NCI-H69 (cell line): ENCODE results near the gene ADAT3.

ENCODE experiments used
- DNase-seq: peaks from one replicate; lab custom pipeline; 2025; lab: John Stamatoyannopoulos, UW

Gene ADAT3

DNA sequence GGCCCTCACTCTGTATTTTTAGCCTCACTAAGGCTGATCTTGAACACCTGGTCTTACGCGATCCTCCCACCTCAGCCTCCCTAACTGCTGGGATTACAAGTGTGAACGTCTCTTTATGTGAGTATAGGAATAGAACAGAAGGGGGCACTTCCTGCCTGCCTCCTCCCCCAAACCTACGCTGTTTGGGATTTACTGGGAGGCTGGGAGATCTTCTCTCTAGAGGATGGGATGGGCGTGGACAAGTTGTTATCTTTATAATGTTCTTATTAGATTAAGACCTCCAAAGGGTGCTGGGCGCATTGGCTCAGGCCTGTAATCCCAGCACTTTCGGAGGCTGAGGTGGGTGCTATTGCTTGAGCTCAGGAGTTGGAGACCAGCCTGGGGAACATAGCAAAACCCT is 32.9 kb downstream of the ADAT3 start:
- DNase-seq = no peak

DNA sequence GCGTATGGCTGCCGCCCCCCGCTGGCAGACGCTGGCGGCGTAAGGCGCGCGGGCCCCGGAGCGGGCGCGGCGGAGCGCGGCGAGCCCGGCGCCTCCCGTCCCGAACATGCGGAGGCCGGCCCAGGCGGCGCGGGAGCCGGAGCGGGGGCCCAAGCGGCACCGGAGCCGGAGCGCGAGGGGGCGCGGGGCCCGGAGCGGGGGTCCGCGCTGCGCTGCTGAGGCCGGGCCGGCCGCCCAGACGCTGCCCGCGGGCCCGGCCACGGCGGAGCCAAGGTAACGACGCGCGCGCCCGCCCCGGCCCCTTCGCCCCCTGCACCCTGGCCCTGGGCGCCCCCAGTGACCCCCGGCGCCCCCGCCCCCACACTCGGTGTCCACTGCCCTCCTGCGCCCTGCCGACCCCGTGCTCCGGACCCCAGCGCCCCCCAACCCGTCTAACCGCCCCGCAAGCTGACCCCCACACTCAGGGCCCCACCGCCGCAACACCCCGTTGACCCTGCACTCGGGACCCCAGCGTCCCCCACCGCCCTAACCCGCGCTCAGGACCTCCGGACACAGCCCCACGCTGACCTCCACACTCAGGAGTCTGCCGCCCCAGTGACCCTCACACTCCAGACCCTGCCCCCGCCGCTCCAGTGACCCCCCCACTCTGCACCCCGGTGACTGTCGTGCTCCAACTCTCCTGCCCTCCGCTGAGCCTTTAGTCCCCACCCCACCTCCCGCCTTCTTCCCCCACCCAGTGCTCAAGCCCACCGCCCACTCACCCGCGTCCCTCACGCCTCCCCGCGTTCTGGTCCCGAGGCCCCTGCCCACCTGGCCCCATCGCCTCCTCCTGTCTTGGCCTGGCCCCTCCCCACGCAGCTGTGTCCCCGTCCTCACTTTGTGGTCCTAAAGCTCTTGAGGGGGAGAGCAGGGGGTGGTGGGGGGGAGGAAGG is 36.2 kb downstream of the ADAT3 start, which contains the start of gene CSNK1G2:
Gene CSNK1G2 (plus strand): TSS at position 27 of the 932 bp plus-strand sequence. CDS start 28,601 bp downstream, outside the sequence.
- DNase-seq = no peak

DNA sequence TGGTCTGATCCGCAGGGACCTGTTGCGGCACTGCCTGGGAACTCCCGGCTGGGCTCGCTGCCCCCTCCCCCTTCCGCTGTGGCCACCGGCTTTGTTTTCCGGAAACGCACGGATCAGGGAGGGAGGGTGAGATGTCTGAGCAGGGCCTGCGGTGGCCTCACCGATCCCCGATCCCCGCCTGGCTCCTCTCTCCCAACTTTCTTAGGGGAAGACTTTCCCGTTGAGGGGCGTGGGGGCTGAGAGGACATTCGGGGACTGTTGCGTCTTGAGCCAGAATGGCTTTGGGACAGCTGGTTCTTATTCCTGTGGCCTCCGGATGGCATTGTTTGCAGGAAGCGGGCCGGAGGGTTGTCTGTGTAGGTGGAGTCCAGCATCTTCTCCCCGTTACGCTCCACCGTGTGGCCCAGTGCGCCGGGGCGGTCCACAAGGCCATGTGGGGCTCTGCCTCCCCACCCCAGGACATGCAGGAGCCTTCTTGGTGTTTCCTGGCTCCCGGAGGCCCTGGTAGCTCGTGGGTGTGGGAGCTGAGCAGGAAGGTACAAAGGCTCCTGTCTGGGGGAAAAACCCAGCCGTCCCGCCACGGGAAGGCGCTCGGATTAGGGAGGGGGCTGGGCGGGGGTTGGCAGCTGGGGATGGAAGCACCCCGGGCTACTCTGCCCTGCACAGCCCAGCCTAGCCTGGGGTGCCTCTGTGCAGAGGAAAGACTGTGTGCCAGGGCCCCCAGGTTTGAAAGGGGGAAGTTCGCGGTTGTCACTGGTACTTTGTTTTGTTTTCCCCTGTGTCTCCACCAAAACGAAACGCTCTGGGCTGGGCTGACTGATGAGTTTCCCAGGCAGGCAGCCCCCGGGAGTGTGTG is 37.1 kb downstream of the ADAT3 start:
- DNase-seq = peak; percentile 84

DNA sequence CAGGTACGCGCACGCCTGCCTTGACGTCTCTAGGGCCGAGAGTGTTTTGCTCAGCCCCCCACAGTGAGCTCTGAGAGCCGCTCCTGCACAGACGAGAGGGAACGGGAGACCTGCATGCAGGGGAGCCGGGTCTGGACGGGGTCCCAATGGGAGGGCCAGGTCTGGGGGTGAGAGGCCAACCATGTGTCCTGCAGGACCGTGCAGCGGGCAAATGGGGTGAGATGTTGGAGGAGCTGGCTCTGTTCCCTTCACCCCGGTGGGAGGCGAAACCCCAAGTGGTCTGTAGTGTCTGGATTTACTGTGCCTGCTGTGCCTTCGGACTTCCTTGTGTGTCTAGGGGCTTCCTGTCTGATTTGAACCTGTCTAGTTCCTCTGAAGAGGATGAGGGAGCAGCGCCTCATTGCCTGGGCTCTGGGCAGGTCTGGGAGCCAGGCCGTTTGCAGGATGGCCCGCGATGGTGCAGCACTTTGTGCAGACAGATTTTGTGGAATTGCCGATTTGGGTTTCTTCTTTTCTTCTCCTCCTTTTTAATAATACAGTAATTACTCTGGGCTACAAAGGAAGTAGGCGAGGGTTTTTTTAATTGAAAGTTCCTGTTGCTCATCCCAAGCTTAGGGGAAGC is 37.8 kb downstream of the ADAT3 start:
- peak; percentile 49 for DNase-seq

DNA sequence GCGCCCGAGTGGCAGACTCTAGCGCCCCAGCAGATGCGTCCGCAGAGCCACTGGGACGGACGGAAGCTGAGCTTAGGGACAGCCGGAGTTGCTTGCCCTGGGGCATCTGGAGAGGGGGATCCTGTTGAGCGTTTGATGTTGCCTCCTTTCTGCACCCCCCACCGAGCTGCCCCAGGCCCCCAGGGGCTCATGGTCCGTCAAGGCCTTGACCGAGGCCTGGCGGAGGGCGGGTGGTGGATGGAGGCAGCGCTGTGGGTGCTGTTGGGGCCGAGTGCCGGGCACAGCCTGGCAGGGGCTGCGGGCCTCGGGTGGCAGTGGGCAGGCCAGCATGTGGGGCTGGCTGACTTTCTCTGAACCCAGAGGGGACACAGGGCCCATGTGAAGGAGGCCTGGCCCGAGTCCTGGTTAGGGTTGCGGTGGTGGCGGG is 38.5 kb downstream of the ADAT3 start:
- no peak for DNase-seq

DNA sequence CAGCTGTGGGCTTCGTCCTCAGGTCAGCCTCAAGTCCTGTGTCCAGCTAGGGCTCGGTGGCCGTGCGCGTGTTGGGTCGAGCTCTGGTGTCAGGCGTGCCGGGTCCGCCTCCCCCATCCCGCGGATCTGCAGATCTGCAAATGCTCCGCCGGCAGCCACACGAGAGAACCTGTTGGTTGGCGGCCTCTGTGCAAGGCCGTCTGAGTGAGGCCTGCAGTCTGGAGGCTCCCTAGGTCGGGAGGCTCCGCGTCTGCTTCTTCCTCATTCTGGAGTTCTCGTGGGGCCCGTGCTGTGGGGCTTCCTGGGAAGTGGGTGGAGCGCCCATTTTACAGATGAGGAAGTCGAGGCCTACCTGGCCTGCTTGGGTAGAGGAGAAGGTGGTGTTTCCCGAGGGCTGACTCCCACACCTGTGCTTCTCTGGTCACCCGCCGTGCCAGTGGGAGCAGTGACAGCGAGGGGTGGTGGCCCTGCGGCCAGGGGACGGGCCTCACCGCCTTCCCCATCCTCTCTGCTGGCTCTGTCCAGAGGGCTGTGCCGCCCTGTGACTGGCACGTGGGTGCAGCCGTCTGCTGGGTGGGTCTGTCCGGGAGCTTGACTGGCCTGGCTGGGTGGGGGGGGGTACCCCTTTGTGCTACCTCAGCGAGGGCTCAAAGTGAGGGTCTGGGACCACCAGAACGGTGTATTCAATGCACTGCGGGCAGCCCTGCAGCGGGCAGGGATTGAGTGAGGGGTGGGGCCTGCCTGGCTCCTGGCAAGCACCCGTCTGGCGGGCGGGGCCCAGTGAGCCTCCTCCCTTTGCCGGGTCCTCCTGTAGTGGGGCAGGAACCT is 39.1 kb downstream of the ADAT3 start:
- no peak for DNase-seq

DNA sequence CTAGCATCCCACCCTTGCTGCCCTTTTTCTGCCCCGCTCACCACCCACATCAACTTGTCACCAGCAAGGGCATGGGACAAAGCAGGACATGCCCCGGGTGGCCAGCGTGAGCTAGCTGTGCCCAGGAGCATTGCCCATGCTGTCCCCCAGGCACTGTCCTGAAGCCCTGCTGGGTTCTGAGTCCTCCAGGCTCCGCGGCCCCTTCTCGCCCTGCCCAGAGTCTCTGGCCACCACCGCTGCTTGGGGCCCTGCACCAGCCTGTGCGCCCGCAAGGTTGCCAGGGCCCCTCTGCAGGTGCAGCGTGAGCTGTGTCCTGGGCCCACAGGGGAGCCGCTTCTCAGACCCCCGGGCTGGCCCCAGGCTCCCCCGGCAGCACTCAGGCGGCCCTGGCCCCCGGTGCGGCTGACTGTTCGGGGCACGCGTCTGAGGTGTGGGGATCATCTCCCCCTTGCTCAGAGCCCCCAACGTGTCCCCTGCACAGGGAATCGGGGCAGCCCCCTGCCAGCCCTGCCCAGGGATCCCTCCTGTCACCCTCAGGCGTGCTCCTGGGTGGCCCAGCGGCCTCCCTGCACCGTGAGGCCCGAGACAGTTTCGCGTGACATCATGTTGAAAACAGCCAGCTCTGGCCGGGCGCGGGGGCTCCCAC is 39.8 kb downstream of the ADAT3 start:
- no peak for DNase-seq

DNA sequence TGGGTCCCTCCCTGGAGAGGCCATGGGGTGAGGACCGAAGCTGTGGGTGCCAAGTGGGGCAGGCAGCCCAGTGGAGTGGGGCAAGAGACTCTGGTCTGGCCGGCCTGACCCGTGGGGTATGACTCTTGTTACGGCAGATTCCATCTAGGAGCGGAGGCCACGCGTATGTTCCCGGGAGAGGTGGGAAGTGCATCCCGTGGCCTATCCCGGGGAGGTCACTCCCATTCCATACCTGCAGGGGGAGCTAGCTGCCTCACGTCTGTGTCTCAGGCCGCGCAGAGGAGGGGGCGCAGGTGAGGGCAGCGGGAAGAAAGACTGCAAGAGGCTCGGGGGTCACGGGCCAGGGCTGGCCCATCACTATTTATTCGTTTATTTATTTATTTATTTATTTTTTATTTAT is 40.7 kb downstream of the ADAT3 start:
- peak; percentile 75 for DNase-seq

DNA sequence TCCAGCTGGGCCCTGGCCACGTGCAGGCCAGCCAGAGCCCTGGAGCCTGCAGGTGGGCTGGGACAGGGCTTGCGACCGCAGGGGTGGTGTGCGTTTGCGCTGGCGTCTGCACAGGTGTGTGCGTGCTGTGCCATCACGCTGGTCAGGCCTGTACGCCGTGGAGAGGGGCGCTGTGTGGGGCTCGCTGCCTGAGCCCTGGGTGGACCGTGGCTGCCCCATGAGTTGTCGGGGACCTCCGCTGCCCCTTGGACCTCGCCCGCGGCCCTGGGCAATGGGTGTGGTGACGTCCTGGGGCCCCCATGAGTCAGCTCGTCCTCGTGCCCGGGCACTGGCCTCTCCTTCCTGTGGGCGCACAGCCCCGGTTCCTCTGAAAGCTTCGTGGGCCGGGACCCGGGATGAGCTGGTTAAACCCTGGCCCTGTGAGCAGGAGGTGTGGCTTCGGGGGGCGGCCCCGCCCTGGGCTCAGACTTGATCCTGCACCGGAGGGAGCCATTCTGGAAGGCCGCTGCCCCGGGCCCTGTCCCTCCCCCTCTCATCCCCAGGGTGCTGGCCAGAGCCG is 42.5 kb downstream of the ADAT3 start:
- no peak for DNase-seq

DNA sequence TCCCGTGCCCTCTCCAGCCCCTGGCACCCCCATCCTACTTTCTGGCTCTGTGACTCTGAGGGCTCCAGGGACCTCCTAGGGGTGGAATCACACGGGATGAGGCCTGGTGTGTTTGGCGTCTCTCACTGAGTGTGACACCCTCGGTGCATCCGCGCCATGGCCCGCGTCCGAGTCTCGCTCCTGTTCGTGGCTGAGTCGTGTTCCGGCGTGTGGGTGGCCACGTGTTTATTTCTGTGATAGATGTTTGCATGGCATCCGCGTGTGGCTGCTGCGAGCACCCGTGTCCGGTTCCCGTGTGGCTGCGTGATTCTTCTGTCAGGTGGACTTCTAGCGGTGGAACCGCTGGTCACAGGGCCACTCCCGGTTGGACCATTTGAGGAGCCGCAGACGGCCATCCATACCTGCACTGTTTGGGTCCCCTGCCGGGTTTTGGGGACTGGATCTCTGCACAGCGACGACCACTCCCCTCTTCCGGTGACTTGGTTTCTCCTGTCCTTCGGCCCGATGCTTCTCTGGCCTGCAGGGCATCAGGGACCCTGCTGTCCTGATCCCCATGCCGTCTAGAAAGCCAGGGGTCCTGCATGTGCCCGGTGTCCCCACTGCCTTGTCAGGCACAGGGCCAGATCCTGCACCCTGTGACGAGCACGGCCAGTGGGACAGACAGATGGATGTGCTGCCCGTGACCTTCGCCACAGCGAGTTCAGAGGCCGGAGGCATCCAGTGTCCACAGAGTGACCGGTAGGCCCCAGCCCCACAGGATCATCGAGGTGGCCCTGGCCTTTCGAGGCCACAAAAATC is 44.3 kb downstream of the ADAT3 start:
- no peak for DNase-seq

DNA sequence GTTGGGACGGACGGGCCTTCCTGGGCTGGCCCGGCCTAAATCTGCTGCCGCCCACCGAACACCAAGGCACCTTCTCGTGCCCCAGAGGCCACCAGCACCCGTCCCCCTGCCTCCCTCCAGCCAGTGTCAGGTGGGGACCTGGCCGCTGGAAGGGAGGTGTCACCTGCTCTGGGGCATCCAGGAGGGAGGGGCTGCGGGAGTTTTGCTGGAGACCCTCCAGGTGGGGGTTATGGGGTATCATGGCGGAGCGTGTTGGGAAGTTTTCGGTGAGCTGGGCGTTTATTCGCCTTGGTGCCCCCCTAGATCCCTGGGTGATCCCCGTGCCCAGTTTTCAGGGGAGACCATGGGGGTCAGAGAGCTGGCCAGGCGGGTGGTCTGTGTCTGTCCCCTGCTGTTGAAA is 45.4 kb downstream of the ADAT3 start:
- no peak for DNase-seq

DNA sequence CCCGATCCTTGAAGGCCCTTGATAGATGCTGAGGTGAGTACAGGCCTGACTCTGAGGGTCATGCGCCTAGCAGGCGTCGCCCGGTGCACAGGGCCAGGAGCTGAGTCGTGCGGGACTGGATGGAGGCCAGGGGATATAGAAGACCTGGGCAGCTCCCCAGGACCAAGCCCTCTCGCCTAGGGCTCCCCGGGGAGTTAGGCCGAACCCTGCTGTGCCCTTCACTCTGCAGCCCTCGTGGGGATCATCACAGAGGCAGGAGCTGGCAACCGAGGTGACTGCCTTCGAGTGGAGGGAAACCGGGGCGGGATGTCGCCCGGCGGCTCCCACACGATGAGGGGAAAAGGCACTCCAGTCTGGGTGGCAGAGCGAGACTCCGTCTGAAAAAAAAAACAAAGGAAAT is 47.4 kb downstream of the ADAT3 start:
- DNase-seq = no peak

DNA sequence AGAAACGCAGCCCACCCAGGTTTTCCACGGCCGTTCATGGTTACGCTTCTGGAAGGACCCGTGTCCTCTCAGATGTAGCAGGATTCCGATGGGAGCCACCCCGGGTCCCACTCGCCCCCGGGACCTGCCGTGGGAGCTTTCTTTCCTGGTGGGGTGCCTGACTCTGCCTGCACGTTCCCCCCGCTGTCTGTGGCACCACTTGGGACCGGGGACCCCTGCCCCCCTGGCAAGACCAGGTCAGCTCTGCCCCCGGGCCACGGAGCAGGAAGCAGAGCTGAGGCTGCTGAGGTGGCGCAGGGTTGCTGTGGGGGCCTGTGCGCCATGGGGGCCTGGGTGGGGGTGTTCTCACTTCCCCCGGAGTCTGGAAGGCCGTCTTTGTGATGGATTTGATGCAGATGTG is 47.8 kb downstream of the ADAT3 start:
- no peak for DNase-seq

DNA sequence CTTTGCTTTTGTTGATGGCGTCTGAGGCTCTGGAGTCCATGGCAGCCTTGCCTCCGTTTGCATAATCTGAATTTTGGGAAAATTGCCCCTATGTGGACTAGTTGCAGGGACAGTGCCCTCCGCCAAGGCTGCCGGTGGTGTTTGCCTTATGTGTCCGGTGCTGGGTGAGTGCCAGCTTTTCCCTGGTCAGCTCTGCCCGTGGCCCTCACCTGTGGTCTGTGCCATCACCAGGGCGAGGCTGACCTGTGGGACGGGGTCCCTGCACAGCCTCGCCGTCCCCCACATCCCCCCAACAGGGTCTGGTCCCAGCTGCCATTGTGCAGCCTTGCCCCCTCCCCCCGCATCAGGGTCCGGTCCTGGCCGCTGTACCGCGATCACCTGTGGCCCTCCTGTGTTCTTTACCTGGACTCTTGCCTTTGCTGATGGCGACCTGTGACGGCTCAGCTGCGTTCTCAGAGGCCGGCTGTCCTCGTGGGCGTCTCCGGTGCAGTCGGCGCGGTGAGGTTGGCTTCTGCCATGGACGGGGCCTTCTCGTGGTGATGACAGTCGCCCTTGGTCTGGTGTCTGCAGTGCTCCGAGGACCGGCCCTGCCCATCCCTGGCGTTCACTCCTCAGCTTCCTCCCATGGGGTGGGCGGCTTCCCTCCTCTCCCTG is 48.4 kb downstream of the ADAT3 start:
- no peak for DNase-seq

DNA sequence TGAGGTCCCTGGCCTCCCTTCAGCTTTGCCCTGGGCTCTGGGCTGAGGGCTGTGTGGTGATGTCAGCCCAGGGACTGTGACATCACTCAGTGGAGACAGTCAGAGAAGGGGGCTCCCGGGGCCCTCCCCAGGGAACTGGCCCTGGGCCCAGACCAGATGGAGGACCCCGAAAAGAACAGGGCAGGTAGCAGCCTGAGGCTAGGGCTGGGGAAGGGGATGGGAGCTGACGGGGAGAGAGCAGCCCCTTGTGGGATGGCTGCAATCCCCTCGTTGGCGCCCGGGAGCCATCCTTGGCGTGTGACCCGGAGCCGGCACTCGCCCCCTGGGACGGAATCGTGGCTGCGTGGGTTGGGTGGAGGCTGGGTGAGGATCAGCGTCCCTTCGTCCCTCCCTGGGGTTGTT is 49.3 kb downstream of the ADAT3 start:
- DNase-seq = no peak

DNA sequence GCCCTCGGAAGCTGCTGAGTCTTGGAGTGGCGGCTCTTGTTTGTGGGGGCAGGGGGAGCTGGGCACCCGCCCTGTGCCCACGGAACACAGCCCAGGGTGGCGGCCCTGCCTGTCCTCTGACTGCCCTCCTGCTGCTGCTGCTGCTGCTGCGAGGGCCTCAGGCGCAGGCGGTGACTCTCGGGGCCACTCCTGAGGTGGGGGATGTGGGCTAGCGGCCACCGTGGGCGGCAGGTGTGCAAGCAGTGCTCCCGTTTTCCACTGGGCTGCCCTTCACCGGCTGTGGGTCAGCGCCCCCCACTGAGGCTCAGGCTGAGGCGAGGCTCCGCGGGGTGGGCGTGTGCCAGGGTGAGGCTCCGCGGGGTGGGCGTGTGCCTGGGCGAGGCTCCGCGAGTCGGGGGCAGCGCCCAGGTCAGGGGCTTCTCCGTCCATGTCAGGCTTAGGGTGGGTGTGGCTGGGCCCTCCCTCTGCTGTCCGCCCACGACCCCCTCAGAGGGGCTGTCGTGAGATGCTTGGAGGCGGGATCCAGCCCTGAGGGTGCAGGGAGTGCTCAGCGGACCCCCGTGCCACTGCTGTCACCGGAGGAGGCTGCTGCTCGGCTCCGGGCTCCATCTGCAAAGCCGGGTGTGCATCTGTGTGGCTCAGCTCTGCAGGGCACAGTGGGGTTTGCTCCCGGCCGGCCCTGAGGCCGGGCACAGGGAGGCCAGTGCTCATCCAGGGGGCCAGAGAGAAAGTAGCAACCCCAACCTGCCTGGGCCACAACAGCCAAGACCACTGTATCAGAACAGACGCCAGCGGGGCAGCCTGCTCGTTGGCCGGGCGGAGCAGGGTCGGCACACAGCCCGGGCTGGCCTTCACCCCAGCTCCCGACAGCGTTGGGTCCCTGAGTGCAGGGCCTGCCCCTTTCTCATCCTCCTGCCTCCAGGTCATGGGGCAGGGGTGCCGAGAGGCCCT is 50.2 kb downstream of the ADAT3 start:
- DNase-seq = no peak

DNA sequence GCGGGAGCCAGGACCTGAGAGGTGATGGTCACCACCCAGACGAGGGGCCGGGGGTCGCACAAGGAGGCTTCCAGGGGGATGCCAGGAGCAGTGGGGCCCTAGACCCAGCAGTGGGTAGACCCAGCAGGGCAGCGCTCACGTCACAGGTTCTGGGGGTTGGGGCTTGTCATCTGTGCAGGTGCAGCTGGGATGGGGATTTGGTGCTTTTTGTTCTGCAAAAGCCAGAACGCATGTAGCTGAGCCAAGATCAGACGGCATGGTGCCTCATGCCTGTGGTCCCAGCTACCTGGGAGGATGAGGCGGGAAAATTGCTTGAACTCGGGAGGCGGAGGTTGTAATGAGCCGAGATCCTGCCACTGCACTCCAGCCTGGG is 50.9 kb downstream of the ADAT3 start:
- no peak for DNase-seq

DNA sequence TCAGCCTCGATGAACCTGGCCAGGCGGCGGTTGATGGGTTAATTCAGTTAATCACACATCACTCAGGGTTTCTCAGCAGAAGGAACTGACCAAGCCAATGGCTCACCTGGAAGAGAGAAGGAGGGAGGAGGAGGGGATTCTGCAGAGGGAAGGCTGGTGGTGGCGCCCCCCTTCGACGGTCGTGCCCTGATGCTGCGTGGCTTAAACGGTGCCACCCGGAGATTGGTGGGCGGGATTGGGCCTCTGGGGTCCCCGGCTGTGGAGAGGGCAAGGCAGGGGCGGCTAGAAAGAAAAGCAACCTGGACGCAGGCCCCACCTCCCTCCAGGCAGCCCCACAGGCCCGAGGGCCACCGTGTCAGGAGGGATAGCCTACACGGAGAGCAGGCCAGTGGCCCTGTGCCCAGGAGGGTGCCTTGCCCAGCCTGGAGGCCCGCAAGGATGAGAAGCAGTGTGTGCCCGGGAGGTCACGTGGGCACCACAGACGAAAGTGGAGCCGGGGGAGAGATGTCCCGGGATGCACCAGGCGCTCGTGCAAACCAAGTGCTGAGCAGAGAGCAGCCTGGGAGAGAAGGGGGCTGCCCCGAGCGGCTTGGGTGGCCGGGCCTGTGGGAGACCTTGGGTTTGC is 51.8 kb downstream of the ADAT3 start:
- DNase-seq = no peak
